Measurements from ENCODE around the gene MAP2K3. TPM values are rescaled to one million over a fixed set of nuclear protein-coding genes. Genes with fewer than 3 reads are reported as not detected.
A peak's percentile ranks its signal among the peaks of the same experiment; 100 is the strongest.

Gene MAP2K3
- total RNA-seq, 1 donor from 2014 or later: 68.3 TPM

DNA sequence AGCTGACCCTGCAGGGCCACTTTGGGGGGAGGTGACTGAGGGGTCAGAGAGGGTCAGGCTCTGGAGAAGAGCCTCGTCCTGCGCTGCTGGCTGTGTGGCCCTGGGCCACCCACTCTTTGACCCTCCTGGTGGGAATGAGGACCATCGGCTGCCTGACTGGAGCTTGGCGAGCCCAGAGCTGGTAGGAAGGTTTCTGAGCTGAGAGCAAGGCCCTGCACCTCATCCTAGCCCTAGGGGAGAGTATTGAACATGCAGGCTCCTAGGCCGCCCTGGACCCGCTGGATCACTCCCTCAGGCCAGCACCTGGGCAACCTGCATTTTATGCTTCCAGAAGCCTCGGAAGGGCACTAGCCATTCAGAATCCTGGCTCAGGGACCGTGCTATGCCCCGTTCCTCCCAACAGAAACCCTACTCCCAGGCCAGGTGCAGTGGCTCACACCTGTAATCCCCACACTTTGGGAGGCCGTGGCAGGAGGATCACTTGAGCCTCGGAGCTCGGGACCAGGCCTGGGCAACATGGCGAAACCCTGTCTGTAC is 14.5 kb downstream of the MAP2K3 start:
- Histone ChIP-seq H3K4me1 (no peaks in the 10 kb centered on the region), H3K9me3 (no peaks in the 10 kb centered on the region), H3K36me3 (peaks cover 57% of the 10 kb centered on the region), H3K4me3 (no peak overlapping the region), H3K27ac (no peak overlapping the region), H3K27me3 (no peaks in the 10 kb centered on the region)
- DNase-seq: peak; percentile 58
- ATAC-seq: no peak
- TF ChIP-seq, protein P1, sequence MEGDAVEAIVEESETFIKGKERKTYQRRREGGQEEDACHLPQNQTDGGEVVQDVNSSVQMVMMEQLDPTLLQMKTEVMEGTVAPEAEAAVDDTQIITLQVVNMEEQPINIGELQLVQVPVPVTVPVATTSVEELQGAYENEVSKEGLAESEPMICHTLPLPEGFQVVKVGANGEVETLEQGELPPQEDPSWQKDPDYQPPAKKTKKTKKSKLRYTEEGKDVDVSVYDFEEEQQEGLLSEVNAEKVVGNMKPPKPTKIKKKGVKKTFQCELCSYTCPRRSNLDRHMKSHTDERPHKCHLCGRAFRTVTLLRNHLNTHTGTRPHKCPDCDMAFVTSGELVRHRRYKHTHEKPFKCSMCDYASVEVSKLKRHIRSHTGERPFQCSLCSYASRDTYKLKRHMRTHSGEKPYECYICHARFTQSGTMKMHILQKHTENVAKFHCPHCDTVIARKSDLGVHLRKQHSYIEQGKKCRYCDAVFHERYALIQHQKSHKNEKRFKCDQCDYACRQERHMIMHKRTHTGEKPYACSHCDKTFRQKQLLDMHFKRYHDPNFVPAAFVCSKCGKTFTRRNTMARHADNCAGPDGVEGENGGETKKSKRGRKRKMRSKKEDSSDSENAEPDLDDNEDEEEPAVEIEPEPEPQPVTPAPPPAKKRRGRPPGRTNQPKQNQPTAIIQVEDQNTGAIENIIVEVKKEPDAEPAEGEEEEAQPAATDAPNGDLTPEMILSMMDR (IDR thresholded peaks at IDR 0.05): no peak
- intact Hi-C loops (cut with DNase I): no loop called here

DNA sequence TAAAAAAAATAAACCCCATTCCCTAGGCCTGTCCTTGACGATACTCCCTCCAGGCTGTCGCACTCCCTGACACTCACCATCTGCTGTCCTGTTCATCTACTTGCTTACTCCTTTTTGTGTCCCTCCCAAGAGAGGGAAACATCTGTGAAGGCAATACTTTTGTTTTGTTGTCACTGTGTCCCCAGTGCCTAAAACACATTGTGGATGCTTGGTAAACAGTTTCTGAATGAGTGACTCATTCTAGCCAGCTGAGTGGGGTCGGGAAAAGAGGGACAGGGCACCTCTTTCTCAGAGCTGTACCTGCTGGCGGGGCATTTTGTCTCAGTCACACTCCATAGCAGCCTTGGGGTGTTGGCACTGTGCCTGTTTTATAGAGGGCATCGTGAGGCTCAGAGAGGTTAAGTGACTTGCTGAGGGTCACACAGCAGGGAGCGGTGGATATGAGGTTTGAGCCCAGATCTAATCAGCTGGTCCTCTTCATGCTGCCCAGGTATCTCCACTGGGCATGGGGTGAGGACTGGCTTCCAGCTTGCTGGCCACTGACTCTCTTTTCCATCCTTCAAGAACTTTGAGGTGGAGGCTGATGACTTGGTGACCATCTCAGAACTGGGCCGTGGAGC is 15.6 kb downstream of the MAP2K3 start:
- Histone ChIP-seq H3K36me3 (peaks cover 66% of the 10 kb centered on the region), H3K9me3 (no peaks in the 10 kb centered on the region), H3K4me3 (no peak overlapping the region), H3K27ac (no peak overlapping the region), H3K27me3 (no peaks in the 10 kb centered on the region), H3K4me1 (no peaks in the 10 kb centered on the region)
- TF ChIP-seq, protein P1 (IDR thresholded peaks at IDR 0.05): no peak
- intact Hi-C loops (cut with DNase I): no loop called here
- ATAC-seq: no peak
- DNase-seq: no peak

DNA sequence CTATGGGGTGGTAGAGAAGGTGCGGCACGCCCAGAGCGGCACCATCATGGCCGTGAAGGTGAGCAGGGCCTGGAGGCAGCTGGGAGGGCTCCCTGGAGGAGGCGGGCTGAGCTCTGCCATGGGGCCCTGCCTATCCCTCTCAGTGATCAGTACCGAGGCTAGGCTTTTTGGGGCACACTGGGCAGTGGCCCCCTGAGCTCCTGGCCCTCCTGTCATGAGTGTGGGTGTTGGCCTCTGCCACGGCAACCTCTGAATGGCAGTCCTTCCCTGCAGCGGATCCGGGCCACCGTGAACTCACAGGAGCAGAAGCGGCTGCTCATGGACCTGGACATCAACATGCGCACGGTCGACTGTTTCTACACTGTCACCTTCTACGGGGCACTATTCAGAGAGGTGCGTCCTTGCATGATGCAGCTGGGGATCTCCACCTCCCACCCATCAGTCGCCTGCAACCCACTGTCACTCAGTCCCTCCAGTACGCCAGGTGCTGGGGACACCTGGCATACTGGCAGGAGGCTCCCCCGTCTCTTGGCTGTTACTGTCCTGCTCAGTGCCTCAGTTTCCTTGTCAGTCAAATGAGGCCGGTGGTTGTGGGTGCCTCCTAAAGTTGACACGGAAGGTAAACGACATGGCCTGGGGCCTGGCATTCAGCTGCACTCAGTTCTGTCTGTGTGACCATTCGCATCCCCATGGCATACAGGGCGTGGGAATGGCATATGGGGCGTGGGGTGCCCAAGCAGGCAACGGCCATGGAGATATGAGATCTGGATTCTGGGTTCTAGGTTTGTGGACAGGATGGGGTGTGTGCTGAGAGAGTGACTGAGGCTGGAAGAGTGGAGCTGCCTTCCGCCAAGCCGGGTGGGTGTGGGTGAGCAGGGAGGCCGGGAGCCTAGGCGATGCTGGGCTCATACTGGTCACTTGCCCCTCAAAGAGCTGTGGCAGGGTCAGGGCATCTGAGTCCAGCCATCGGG is 16.4 kb downstream of the MAP2K3 start:
- H3K27ac ChIP-seq: no peak overlapping the region
- intact Hi-C loops (cut with DNase I): no loop called here
- TF ChIP-seq, protein P1 (IDR thresholded peaks at IDR 0.05): no peak
- no peak overlapping the region for H3K4me3 ChIP-seq
- H3K27me3 ChIP-seq: no peaks in the 10 kb centered on the region
- no peaks in the 10 kb centered on the region for H3K4me1 ChIP-seq
- ATAC-seq: no peak
- peaks cover 66% of the 10 kb centered on the region for H3K36me3 ChIP-seq
- H3K9me3 ChIP-seq: no peaks in the 10 kb centered on the region
- DNase-seq: peak; percentile 57

DNA sequence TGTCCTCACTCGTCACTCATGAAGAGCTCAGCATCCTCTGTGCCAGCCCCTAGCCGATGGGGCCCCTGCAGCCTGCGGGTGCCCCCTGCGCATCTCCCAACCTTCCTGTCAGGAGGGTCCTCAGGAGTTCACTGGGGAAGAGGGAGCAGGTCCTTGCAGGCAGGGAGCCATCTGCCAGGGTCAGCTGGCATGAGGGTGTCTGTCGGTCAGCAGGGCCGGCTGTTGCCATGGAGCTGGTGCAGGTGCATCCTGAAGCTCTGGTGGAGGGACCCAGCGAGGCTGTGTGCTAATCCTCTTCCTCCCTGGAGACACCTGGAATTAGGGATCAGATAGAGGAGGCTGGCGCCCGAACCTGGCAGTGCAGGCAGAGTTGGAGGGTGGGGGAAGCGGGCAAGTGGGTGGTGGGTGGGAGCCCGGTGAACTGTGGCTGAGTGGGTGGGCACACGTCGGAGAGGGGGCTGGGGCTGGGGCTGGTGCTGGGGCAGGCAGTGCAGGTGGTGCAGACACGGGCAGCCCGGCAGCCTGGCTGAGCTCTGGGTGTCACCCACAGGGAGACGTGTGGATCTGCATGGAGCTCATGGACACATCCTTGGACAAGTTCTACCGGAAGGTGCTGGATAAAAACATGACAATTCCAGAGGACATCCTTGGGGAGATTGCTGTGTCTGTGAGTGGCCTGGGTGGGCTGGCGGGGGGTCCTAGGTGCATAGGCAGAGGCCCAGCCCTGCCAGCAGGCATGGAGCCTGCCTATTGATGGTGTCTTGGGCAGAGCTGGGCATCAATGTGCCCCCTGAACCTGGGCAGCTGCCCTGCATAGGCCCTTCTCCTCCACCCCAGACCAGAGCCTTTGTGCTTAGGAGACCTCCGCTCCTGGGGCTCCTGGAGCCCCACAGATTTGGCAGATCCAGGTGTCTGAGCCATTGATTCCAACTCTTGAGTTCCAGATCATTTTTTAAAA is 17.4 kb downstream of the MAP2K3 start:
- DNase-seq (peak; percentile 64), ATAC-seq (no peak)
- no peak overlapping the region for H3K4me3 ChIP-seq
- intact Hi-C loops (cut with DNase I): no loop called here
- TF ChIP-seq, protein P1 (IDR thresholded peaks at IDR 0.05): no peak
- no peaks in the 10 kb centered on the region for H3K4me1 ChIP-seq
- no peaks in the 10 kb centered on the region for H3K9me3 ChIP-seq
- H3K36me3 ChIP-seq: peaks cover 71% of the 10 kb centered on the region
- H3K27ac ChIP-seq: no peak overlapping the region
- H3K27me3 ChIP-seq: no peaks in the 10 kb centered on the region

Measured in upper lobe of right lung (tissue), 1 donor.